Cardiac muscle cell (in vitro differentiated cells and primary cell): ENCODE results near the gene ARID2. TPM values are rescaled to one million over a fixed set of nuclear protein-coding genes. Genes with fewer than 3 reads are reported as not detected.

Source experiments
- DNase-seq, 2 donors: peaks; one replicate each; pipeline versions ENCODE4 v3.0.0 to v3.0.0-alpha.2; 2010 to 2017; ENCODE audit warnings: low read depth in 1 of 2, low spot score in 1 of 2
- H3K27ac ChIP-seq: fragments of 200-600 bp; sonication (generic); 2 replicates; pipeline ENCODE4 v1.5.1; 2016
- H3K27me3 ChIP-seq: fragments of 200-600 bp; sonication (generic); 2 replicates; pipeline ENCODE4 v1.6.0; 2016; ENCODE audit warnings: control low read depth
- H3K36me3 ChIP-seq: fragments of 200-600 bp; sonication (generic); 2 replicates; pipeline ENCODE4 v1.5.1; 2016; ENCODE audit warnings: control low read depth
- H3K4me1 ChIP-seq: fragments of 200-600 bp; sonication (generic); 2 replicates; pipeline ENCODE4 v1.8.1; 2017; ENCODE audit warnings: low read depth, mild to moderate bottlenecking, mixed run types
- H3K4me3 ChIP-seq: fragments of 200-600 bp; sonication (generic); 2 replicates; pipeline ENCODE4 v1.5.1; 2016; ENCODE audit warnings: mild to moderate bottlenecking
- H3K9me3 ChIP-seq: fragments of 200-600 bp; sonication (generic); 2 replicates; pipeline ENCODE4 v1.5.1; 2017; ENCODE audit warnings: low read depth, mild to moderate bottlenecking, control low read depth
- polyA plus RNA-seq: library from polyadenylated mRNA; unstranded; fragments of >200 nt; fragmentation: Nextera tagmentation; extraction: Ambion mirVana; gene quantifications from 2 replicates; pipeline ENCODE4 v1.2.1, GENCODE V29; 2016
- total RNA-seq: library from RNA; depleted of rRNA; stranded (reverse); fragments of >200 nt; gene quantifications from 2 replicates; pipeline ENCODE4 v1.2.3, GENCODE V29; 2016
- TF ChIP-seq, protein P1 (sequence below): IDR thresholded peaks from 2 replicates; pipeline ENCODE4 v1.5.1; 2012; ENCODE audit warnings: low read depth, mild to moderate bottlenecking, low read length

The ARID2 gene
- total and polyA plus RNA-seq, 2 experiments from 2014 or later = 17.3 to 40.3 TPM

GRCh38 chr12:45887544-45887943 is 158.0 kb downstream of the ARID2 start:
- Histone ChIP-seq H3K27me3 (no peaks in the 10 kb centered on the region), H3K4me3 (no peak overlapping the region), H3K9me3 (no peaks in the 10 kb centered on the region), H3K27ac (no peak overlapping the region), H3K36me3 (peaks cover 4% of the 10 kb centered on the region), H3K4me1 (no peaks in the 10 kb centered on the region)
- TF ChIP-seq, protein P1, sequence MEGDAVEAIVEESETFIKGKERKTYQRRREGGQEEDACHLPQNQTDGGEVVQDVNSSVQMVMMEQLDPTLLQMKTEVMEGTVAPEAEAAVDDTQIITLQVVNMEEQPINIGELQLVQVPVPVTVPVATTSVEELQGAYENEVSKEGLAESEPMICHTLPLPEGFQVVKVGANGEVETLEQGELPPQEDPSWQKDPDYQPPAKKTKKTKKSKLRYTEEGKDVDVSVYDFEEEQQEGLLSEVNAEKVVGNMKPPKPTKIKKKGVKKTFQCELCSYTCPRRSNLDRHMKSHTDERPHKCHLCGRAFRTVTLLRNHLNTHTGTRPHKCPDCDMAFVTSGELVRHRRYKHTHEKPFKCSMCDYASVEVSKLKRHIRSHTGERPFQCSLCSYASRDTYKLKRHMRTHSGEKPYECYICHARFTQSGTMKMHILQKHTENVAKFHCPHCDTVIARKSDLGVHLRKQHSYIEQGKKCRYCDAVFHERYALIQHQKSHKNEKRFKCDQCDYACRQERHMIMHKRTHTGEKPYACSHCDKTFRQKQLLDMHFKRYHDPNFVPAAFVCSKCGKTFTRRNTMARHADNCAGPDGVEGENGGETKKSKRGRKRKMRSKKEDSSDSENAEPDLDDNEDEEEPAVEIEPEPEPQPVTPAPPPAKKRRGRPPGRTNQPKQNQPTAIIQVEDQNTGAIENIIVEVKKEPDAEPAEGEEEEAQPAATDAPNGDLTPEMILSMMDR = no peak
- DNase-seq = no peak

GRCh38 chr12:45890276-45890675 is 160.8 kb downstream of the ARID2 start:
- TF ChIP-seq, protein P1 = no peak
- H3K4me3 ChIP-seq = no peak overlapping the region
- no peaks in the 10 kb centered on the region for H3K9me3 ChIP-seq
- peaks cover 24% of the 10 kb centered on the region for H3K36me3 ChIP-seq
- H3K27me3 ChIP-seq = no peaks in the 10 kb centered on the region
- DNase-seq = no peak
- H3K27ac ChIP-seq = no peak overlapping the region
- H3K4me1 ChIP-seq = no peaks in the 10 kb centered on the region

GRCh38 chr12:45893240-45893639 is 163.7 kb downstream of the ARID2 start:
- H3K27me3 ChIP-seq = no peaks in the 10 kb centered on the region
- no peak overlapping the region for H3K4me3 ChIP-seq
- no peak overlapping the region for H3K27ac ChIP-seq
- H3K36me3 ChIP-seq = peaks cover 41% of the 10 kb centered on the region
- peak in 1 of 2 donors; percentile 27 for DNase-seq
- TF ChIP-seq, protein P1 = peak; percentile 34
- no peaks in the 10 kb centered on the region for H3K9me3 ChIP-seq
- H3K4me1 ChIP-seq = no peaks in the 10 kb centered on the region

DNA sequence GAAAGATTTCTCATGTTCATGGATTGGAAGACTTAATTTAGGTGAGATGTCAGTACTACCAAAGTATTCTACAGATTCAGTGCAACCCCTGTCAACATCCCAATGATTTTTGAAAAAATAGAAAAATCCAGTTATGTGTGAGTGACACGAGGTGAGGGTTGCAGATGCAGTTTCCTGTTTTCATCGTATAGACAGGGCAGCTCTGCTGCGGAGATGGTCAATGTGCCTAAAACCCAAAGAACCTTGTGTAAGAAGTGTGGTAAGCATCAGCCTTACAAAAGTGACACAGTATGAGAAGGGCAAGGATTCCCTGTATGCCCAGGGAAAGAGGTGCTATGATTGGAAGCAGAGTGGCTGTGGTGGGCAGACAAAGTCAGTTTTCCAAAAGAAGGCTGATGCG is 166.5 kb downstream of the ARID2 start:
- no peak for DNase-seq
- Histone ChIP-seq H3K27me3 (no peaks in the 10 kb centered on the region), H3K36me3 (peaks cover 41% of the 10 kb centered on the region), H3K9me3 (no peaks in the 10 kb centered on the region), H3K4me3 (no peak overlapping the region), H3K4me1 (no peaks in the 10 kb centered on the region), H3K27ac (no peak overlapping the region)
- TF ChIP-seq, protein P1 = no peak

- no peaks in the 10 kb centered on the region for H3K9me3 ChIP-seq
- H3K27me3 ChIP-seq = no peaks in the 10 kb centered on the region
- no peaks in the 10 kb centered on the region for H3K4me1 ChIP-seq
- H3K27ac ChIP-seq = no peak overlapping the region
- peaks cover 34% of the 10 kb centered on the region for H3K36me3 ChIP-seq
- no peak for DNase-seq
- no peak overlapping the region for H3K4me3 ChIP-seq
- TF ChIP-seq, protein P1 = no peak
Measured at GRCh38 chr12:45898094-45898493, 168.6 kb downstream of the ARID2 start.

- DNase-seq = no peak
- Histone ChIP-seq H3K4me1 (no peaks in the 10 kb centered on the region), H3K36me3 (peaks cover 20% of the 10 kb centered on the region), H3K27me3 (no peaks in the 10 kb centered on the region), H3K9me3 (no peaks in the 10 kb centered on the region), H3K27ac (no peak overlapping the region), H3K4me3 (no peak overlapping the region)
- TF ChIP-seq, protein P1 = no peak
Measured at GRCh38 chr12:45907955-45908354, 178.4 kb downstream of the ARID2 start.
